ENCODE measurements around the gene MTHFD1L. TPM values are rescaled to one million over a fixed set of nuclear protein-coding genes. Genes with fewer than 3 reads are reported as not detected.

MTHFD1L gene
- total RNA-seq, 8 experiments from 2014 or later: 23.0 to 82.3 (median 37.5) TPM

DNA sequence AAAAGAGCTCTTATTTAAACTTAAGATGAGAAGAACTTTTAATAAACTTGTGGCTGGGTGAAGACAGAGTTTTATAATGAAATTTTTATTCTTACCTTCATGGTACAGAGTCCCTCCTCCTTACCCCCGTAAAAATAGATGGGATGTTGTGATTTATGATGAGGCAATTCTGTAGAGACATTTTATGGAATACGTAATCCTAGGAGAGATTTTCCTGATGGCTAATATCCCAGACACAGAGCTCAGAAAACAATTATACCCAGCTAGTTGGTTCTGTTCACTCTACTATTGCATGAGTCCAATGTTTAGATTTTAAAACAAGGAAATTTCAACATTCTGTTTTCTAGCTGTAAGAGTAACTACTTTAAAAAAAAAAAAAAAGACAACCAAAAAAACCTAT is 43.4 kb downstream of the MTHFD1L start:
- Histone ChIP-seq H3K27ac (no peak overlapping the region), H3K4me3 (no peak overlapping the region), H3K4me1 (replicated peaks in 1 of 2) (no peaks in the 10 kb centered on the region)
- in situ Hi-C loops (cut with MboI; ENCODE audit: low pct_unique_long_range_greater_than_20kb in 2 of 9, low sequenced_read_pairs in 9 of 9, unreplicated experiment in 9 of 9): loop anchor here in 1 of 9 experiments (25.0 kb wide), 1 partner anchor 428 kb away; no protein-coding TSS in a partner anchor
- 65 to 100% (median 98%) methylated on average over 1 to 2 of the region's 2 CpGs for WGBS, 10 experiments
- ATAC-seq (replicated peaks in 6 of 8): no peak

DNA sequence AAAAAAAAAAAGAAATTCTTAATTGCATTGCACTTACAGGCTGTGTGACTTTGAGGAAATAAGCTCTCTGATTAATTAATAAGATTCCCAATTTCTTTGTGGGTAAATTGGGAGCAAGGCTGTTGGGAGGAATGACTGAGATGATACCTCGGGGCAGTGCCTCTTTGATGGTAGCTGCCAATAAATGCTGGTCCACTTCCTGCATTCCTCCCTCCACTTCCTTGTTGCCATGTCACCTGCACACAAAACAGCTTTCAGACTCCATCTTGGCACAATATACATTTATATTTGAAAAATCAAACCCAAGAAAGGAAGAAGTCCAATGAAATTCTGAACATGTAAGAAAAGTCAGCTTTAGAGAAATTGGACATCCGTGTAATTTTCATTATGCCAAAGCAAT is 45.1 kb downstream of the MTHFD1L start:
- in situ Hi-C loops (cut with MboI; ENCODE audit: low pct_unique_long_range_greater_than_20kb in 2 of 9, low sequenced_read_pairs in 9 of 9, unreplicated experiment in 9 of 9): loop anchor here in 1 of 9 experiments (25.0 kb wide), 1 partner anchor 427 kb away; no protein-coding TSS in a partner anchor
- H3K27ac ChIP-seq: no peak overlapping the region
- no peak overlapping the region for H3K4me3 ChIP-seq
- ATAC-seq (replicated peaks in 6 of 8): no peak
- no peaks in the 10 kb centered on the region for H3K4me1 ChIP-seq (replicated peaks in 1 of 2)
- 0 to 55% (median 18%) methylated on average over 1 to 2 of the region's 2 CpGs for WGBS, 10 experiments

- in situ Hi-C loops (cut with MboI; ENCODE audit: low pct_unique_long_range_greater_than_20kb in 2 of 9, low sequenced_read_pairs in 9 of 9, unreplicated experiment in 9 of 9): loop anchor here in 1 of 9 experiments (25.0 kb wide), 1 partner anchor 423 kb away; no protein-coding TSS in a partner anchor
- H3K4me3 ChIP-seq: no peak overlapping the region
- no peak overlapping the region for H3K27ac ChIP-seq
- WGBS, 10 experiments: 70 to 100% (median 96%) methylated on average over 1 to 5 of the region's 6 CpGs
- ATAC-seq (replicated peaks in 6 of 8): no peak
- no peaks in the 10 kb centered on the region for H3K4me1 ChIP-seq (replicated peaks in 1 of 2)
Observed at GRCh38 chr6:150914372-150914771, 48.9 kb downstream of the MTHFD1L start.

DNA sequence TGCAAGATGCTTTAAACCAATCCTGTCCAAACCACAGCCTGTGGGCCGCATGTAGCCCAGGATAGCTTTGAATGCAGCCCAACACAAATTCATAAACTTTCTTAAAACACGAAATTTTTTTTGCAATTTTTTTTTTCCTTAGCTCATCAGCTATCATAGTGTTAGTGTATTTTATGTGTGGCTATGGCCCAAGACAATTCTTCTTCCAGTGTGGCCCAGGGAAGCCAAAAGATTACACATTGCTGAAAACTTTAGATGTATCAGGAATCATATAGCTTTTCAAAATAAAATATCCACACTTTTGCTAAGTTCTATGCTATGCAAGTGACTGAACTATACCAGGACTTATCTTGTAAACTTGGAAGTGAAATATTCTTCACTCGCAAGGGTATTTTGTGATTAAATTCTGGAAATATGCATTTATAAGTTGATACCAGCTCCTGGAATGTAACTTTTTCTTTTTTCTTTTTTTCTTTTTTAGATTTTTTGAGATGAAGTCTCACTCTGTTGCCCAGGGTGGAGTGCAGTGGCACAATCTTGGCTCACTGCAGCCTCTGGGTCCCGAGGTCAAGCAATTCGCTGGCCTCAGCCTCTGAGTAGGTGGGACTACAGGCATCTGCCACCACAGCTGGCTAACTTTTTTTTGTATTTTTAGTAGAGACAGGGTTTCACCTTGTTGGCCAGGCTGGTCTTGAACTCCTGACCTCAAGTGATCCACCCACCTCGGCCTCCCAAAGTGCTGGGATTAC is 49.8 kb downstream of the MTHFD1L start:
- Histone ChIP-seq H3K27ac (no peak overlapping the region), H3K4me1 (replicated peaks in 1 of 2) (no peaks in the 10 kb centered on the region), H3K4me3 (no peak overlapping the region)
- in situ Hi-C loops (cut with MboI; ENCODE audit: low pct_unique_long_range_greater_than_20kb in 2 of 9, low sequenced_read_pairs in 9 of 9, unreplicated experiment in 9 of 9): loop anchor here in 1 of 9 experiments (25.0 kb wide), 1 partner anchor 422 kb away; no protein-coding TSS in a partner anchor
- 28 to 100% (median 93%) methylated on average over 1 to 6 of the region's 6 CpGs; no CpG with 5 or more reads in 1 of the 10 experiments for WGBS, 10 experiments
- ATAC-seq (replicated peaks in 6 of 8): no peak

- 15 to 100% (median 90%) methylated on average over 1 to 6 of the region's 7 CpGs; no CpG with 5 or more reads in 2 of the 10 experiments for WGBS, 10 experiments
- in situ Hi-C loops (cut with MboI; ENCODE audit: low pct_unique_long_range_greater_than_20kb in 2 of 9, low sequenced_read_pairs in 9 of 9, unreplicated experiment in 9 of 9): loop anchor here in 1 of 9 experiments (25.0 kb wide), 1 partner anchor 421 kb away; no protein-coding TSS in a partner anchor
- Histone ChIP-seq H3K4me1 (replicated peaks in 1 of 2) (no peaks in the 10 kb centered on the region), H3K4me3 (no peak overlapping the region), H3K27ac (no peak overlapping the region)
- ATAC-seq (replicated peaks in 6 of 8): no peak
Observed at GRCh38 chr6:150915880-150916265, 50.4 kb downstream of the MTHFD1L start.

- in situ Hi-C loops (cut with MboI; ENCODE audit: low pct_unique_long_range_greater_than_20kb in 2 of 9, low sequenced_read_pairs in 9 of 9, unreplicated experiment in 9 of 9): loop anchor here in 1 of 9 experiments (25.0 kb wide), 1 partner anchor 417 kb away; no protein-coding TSS in a partner anchor
- no peaks in the 10 kb centered on the region for H3K4me1 ChIP-seq (replicated peaks in 1 of 2)
- 80 to 100% (median 92%) methylated on average over 1 to 2 of the region's 2 CpGs; no CpG with 5 or more reads in 2 of the 10 experiments for WGBS, 10 experiments
- no peak for ATAC-seq (replicated peaks in 6 of 8)
- H3K27ac ChIP-seq: no peak overlapping the region
- no peak overlapping the region for H3K4me3 ChIP-seq
Observed at GRCh38 chr6:150919938-150920337, 54.4 kb downstream of the MTHFD1L start.

- no peak for ATAC-seq (replicated peaks in 6 of 8)
- in situ Hi-C loops (cut with MboI; ENCODE audit: low pct_unique_long_range_greater_than_20kb in 2 of 9, low sequenced_read_pairs in 9 of 9, unreplicated experiment in 9 of 9): loop anchor here in 1 of 9 experiments (25.0 kb wide), 1 partner anchor 415 kb away; no protein-coding TSS in a partner anchor
- 88 to 100% (median 100%) methylated on average over 1 to 2 of the region's 2 CpGs; no CpG with 5 or more reads in 6 of the 10 experiments for WGBS, 10 experiments
Observed at GRCh38 chr6:150922137-150922536, 56.6 kb downstream of the MTHFD1L start.

DNA sequence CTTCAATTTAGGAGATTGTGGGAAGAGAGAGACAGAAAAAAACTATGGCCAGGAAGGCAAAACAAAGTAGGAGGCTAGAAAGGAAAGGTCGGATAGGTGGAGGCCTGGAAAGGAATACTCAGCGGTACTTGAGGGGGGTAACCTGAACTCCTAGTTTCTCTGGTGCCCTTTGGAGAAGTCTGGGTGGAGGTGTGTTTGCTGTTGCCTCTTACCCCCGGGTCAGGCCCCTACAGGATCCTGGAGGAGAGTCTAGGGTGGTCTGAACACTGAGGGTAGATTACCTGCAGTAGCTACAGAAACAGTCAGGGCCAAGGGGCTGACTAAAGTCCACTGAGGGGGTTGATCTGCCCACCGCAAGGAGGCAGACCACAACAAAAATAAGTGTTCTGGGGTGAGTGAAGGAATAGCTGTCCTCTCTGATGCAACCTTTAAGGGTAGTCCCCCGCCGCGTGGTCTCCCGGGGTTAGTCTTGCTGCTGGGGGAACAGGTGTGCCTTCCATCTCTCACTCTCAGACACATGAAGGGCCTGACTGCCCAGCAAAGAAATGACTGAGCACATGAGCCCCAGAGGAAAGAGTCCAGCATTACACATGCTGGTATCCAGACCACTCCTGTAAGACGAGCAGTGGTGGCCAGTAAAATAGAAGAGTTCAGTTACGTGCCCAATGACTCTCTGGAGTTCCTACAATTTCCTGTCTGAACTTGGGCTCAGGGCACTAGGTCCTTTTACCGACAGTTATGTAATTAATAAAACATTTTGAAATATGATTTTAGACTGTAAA is 59.5 kb downstream of the MTHFD1L start:
- peak in 3 of 8 experiments; percentile 32 to 75 (median 52) for ATAC-seq (replicated peaks in 6 of 8)
- WGBS, 10 experiments: 30 to 100% (median 92%) methylated on average over 2 to 9 of the region's 11 CpGs
- in situ Hi-C loops (cut with MboI; ENCODE audit: low pct_unique_long_range_greater_than_20kb in 2 of 9, low sequenced_read_pairs in 9 of 9, unreplicated experiment in 9 of 9): loop anchor here in 1 of 9 experiments (25.0 kb wide), 1 partner anchor 412 kb away; no protein-coding TSS in a partner anchor
- no peaks in the 10 kb centered on the region for H3K4me1 ChIP-seq (replicated peaks in 1 of 2)
- no peak overlapping the region for H3K4me3 ChIP-seq
- no peak overlapping the region for H3K27ac ChIP-seq

More at GRCh38 chr6:150922137-150922536, 56.6 kb downstream of the MTHFD1L start:
- Histone ChIP-seq H3K27ac (no peak overlapping the region), H3K4me3 (no peak overlapping the region), H3K4me1 (replicated peaks in 1 of 2) (no peaks in the 10 kb centered on the region)

DNA sequence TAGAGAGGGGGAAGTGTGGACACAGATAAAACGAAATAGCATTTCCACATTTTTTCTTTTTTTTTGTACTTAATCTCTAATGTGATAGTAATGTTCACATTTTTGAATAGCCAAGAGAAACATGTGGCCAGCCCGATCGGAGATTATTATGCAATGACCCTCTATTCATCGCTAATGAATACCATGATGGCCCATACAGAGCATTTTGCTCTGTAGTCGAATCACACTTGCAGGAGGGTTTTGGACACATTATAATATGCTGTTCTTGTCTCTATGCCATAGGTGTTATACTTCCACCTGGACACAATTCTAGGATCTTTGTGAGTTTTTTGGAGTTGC is 60.1 kb downstream of the MTHFD1L start:
- peak in 2 of 8 experiments; percentile 20 to 37 for ATAC-seq (replicated peaks in 6 of 8)
- Histone ChIP-seq H3K27ac (no peak overlapping the region), H3K4me1 (replicated peaks in 1 of 2) (no peaks in the 10 kb centered on the region), H3K4me3 (no peak overlapping the region)
- in situ Hi-C loops (cut with MboI; ENCODE audit: low pct_unique_long_range_greater_than_20kb in 2 of 9, low sequenced_read_pairs in 9 of 9, unreplicated experiment in 9 of 9): no loop called here
- WGBS, 10 experiments: 10 to 100% (median 77%) methylated on average over 2 to 5 of the region's 5 CpGs; no CpG with 5 or more reads in 2 of the 10 experiments

DNA sequence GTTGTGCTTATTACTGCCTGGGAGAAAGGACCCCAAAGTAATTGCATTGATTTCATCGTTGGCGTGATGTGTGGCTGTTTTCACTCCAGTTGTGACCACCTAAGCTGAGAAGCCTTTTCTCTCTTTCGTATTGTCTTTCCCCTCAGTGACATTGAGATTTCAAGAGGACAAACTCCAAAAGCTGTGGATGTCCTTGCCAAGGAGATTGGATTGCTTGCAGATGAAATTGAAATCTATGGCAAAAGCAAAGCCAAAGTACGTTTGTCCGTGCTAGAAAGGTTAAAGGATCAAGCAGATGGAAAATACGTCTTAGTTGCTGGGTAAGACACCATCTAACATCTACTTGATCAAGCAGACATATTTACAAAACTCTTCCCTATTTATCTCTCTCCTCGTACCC is 60.5 kb downstream of the MTHFD1L start:
- no peak for ATAC-seq (replicated peaks in 6 of 8)
- Histone ChIP-seq H3K4me3 (no peak overlapping the region), H3K27ac (no peak overlapping the region), H3K4me1 (replicated peaks in 1 of 2) (no peaks in the 10 kb centered on the region)
- in situ Hi-C loops (cut with MboI; ENCODE audit: low pct_unique_long_range_greater_than_20kb in 2 of 9, low sequenced_read_pairs in 9 of 9, unreplicated experiment in 9 of 9): no loop called here
- 32 to 100% (median 91%) methylated on average over 1 to 7 of the region's 7 CpGs for WGBS, 10 experiments

DNA sequence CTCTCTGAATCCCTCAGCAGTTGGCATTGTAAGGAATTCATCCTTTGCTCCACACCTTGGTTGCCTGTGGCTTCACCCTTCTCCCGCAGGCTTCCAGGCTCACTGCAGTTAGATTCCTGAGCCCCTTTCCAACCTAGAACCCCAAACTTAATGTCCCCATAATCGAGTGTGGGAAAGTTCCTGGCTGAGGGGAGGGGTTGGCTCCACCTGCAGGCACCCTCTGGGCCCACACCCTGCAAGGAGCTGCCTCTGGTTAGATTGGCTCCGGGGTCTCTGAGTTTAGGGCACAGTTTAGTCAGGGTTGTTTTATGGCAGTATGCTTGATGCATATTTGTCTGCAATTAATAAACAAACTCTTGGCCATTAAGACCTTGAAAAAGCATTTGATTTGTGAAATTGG is 63.4 kb downstream of the MTHFD1L start:
- peak in 1 of 8 experiments; percentile 54 for ATAC-seq (replicated peaks in 6 of 8)
- Histone ChIP-seq H3K4me1 (replicated peaks in 1 of 2) (no peaks in the 10 kb centered on the region), H3K4me3 (no peak overlapping the region), H3K27ac (no peak overlapping the region)
- WGBS, 10 experiments: 70 to 100% (median 100%) methylated on average over 2 of the region's 3 CpGs; no CpG with 5 or more reads in 7 of the 10 experiments
- in situ Hi-C loops (cut with MboI; ENCODE audit: low pct_unique_long_range_greater_than_20kb in 2 of 9, low sequenced_read_pairs in 9 of 9, unreplicated experiment in 9 of 9): no loop called here

GRCh38 chr6:150929416-150929815 is 63.9 kb downstream of the MTHFD1L start:
- no peak overlapping the region for H3K27ac ChIP-seq

DNA sequence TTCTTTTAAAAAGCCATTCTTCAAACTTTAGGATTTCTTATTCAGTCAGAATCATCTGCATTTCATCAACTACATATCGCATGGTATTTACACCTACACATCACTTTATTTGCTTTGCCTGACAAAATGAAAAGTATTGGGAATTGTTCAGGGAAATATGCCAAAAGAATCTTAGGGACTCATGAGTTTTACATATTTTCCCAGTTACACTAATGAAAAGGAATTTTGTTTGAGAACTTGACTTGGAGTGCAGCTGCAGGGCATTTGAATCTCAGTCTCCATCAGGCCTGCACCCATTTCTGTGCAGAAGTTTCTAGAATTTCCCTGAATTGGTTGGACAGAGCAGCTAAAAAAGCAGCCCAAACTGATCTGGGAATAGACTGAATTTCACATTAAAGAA is 65.3 kb downstream of the MTHFD1L start:
- peak in 3 of 8 experiments; percentile 15 to 47 (median 26) for ATAC-seq (replicated peaks in 6 of 8)
- no peak overlapping the region for H3K4me3 ChIP-seq
- no peaks in the 10 kb centered on the region for H3K4me1 ChIP-seq (replicated peaks in 1 of 2)
- in situ Hi-C loops (cut with MboI; ENCODE audit: low pct_unique_long_range_greater_than_20kb in 2 of 9, low sequenced_read_pairs in 9 of 9, unreplicated experiment in 9 of 9): no loop called here
- 0 to 100% (median 60%) methylated on average over 1 of the region's 1 CpG; no CpG with 5 or more reads in 2 of the 10 experiments for WGBS, 10 experiments
- no peak overlapping the region for H3K27ac ChIP-seq

More at GRCh38 chr6:150929416-150929815, 63.9 kb downstream of the MTHFD1L start:
- H3K4me3 ChIP-seq: no peak overlapping the region
- 16 to 90% (median 63%) methylated on average over 2 of the region's 2 CpGs; no CpG with 5 or more reads in 2 of the 10 experiments for WGBS, 10 experiments
- no peak for ATAC-seq (replicated peaks in 6 of 8)
- H3K4me1 ChIP-seq (replicated peaks in 1 of 2): no peaks in the 10 kb centered on the region
- in situ Hi-C loops (cut with MboI; ENCODE audit: low pct_unique_long_range_greater_than_20kb in 2 of 9, low sequenced_read_pairs in 9 of 9, unreplicated experiment in 9 of 9): no loop called here
